KMS-11 (cell line): ENCODE measurements around the gene TBC1D1.

Experiments used
- H2AFZ ChIP-seq: fragments of 200-600 bp; sonication (generic); 2 replicates; pipeline ENCODE4 v1.6.1; 2016; ENCODE audit warnings: antibody characterized with exemption, mixed run types, low read depth
- H3K27ac ChIP-seq: fragments of 200-600 bp; sonication (generic); 2 replicates; pipeline ENCODE4 v1.6.1; 2016; ENCODE audit warnings: mild to moderate bottlenecking, mixed run types
- H3K27me3 ChIP-seq: fragments of 200-600 bp; sonication (generic); 2 replicates; pipeline ENCODE4 v1.6.1; 2017; ENCODE audit warnings: mild to moderate bottlenecking, low read depth, mixed run types, moderate library complexity; ENCODE audit not compliant: insufficient read depth
- H3K36me3 ChIP-seq: fragments of 200-600 bp; sonication (generic); 2 replicates; pipeline ENCODE4 v1.6.1; 2017; ENCODE audit warnings: mild to moderate bottlenecking, mixed run types; ENCODE audit not compliant: insufficient read depth
- H3K4me1 ChIP-seq: fragments of 200-600 bp; sonication (generic); 2 replicates; pipeline ENCODE4 v1.6.1; 2016; ENCODE audit warnings: mild to moderate bottlenecking, low read depth, mixed run types; ENCODE audit not compliant: poor library complexity, severe bottlenecking
- H3K4me2 ChIP-seq: fragments of 200-600 bp; sonication (generic); 2 replicates; pipeline ENCODE4 v1.7.0; 2016; ENCODE audit warnings: mild to moderate bottlenecking, mixed run types
- H3K4me3 ChIP-seq: fragments of 200-600 bp; sonication (generic); IDR thresholded peaks from 2 replicates; pipeline ENCODE4 v1.6.1; 2017; ENCODE audit warnings: low read depth, low read length, mixed read lengths; ENCODE audit not compliant: insufficient read depth
- H3K79me2 ChIP-seq: fragments of 200-600 bp; sonication (generic); 2 replicates; pipeline ENCODE4 v1.6.1; 2016; ENCODE audit warnings: low read depth, mixed run types; ENCODE audit not compliant: insufficient read depth
- H3K9ac ChIP-seq: fragments of 200-600 bp; sonication (generic); 2 replicates; pipeline ENCODE4 v1.6.1; 2016; ENCODE audit warnings: mild to moderate bottlenecking, mixed run types
- H4K20me1 ChIP-seq: fragments of 200-600 bp; sonication (generic); 2 replicates; pipeline ENCODE4 v1.6.1; 2016; ENCODE audit warnings: mild to moderate bottlenecking, mixed run types; ENCODE audit not compliant: insufficient read depth
- TF ChIP-seq, protein P1 (sequence below): fragments of 200-600 bp; sonication (generic); conservative IDR thresholded peaks from 2 replicates; pipeline ENCODE4 v1.6.1; 2017; ENCODE audit warnings: low read depth, mild to moderate bottlenecking, antibody characterized with exemption, low read length, moderate library complexity, mixed read lengths

TBC1D1 gene

GRCh38 chr4:37903901-37904300, 13.0 kb downstream of the TBC1D1 start:
- Histone ChIP-seq H3K27ac (no peak overlapping the region), H3K4me3 (no peak overlapping the region), H3K4me1 (no peaks in the 10 kb centered on the region), H3K79me2 (no peaks in the 10 kb centered on the region), H2AFZ (no peak overlapping the region), H3K27me3 (no peaks in the 10 kb centered on the region), H3K4me2 (no peak overlapping the region), H4K20me1 (no peaks in the 10 kb centered on the region), H3K9ac (no peak overlapping the region), H3K36me3 (no peaks in the 10 kb centered on the region)
- TF ChIP-seq, protein P1, sequence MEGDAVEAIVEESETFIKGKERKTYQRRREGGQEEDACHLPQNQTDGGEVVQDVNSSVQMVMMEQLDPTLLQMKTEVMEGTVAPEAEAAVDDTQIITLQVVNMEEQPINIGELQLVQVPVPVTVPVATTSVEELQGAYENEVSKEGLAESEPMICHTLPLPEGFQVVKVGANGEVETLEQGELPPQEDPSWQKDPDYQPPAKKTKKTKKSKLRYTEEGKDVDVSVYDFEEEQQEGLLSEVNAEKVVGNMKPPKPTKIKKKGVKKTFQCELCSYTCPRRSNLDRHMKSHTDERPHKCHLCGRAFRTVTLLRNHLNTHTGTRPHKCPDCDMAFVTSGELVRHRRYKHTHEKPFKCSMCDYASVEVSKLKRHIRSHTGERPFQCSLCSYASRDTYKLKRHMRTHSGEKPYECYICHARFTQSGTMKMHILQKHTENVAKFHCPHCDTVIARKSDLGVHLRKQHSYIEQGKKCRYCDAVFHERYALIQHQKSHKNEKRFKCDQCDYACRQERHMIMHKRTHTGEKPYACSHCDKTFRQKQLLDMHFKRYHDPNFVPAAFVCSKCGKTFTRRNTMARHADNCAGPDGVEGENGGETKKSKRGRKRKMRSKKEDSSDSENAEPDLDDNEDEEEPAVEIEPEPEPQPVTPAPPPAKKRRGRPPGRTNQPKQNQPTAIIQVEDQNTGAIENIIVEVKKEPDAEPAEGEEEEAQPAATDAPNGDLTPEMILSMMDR, result no peak

DNA sequence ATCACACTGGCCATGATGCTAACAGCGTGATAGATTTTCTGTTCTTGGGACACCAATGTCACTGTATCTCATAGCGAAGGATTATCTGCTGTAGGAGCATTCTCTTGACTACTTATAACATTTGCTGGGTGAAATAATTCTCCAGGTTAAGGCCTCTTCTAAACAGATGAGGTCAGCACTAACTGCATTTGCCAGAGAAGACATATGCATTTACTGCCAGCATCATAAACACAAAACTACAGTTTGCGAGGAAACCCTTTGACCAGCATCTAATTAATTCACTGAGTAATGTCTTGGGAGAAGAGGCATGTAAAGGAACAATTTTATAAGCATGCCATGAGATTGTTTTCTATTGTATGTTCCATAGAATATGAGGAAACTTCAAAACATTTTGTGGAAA, 13.9 kb downstream of the TBC1D1 start:
- Histone ChIP-seq H3K4me2 (no peak overlapping the region), H2AFZ (no peak overlapping the region), H3K27ac (no peak overlapping the region), H3K27me3 (no peaks in the 10 kb centered on the region), H3K4me1 (no peaks in the 10 kb centered on the region), H3K36me3 (no peaks in the 10 kb centered on the region), H4K20me1 (no peaks in the 10 kb centered on the region), H3K4me3 (no peak overlapping the region), H3K79me2 (no peaks in the 10 kb centered on the region), H3K9ac (no peak overlapping the region)
- TF ChIP-seq, protein P1, result no peak

GRCh38 chr4:37905533-37906169, 14.8 kb downstream of the TBC1D1 start:
- H4K20me1 ChIP-seq, result no peaks in the 10 kb centered on the region
- TF ChIP-seq, protein P1, result no peak
- H3K36me3 ChIP-seq, result no peaks in the 10 kb centered on the region
- H3K4me1 ChIP-seq, result no peaks in the 10 kb centered on the region
- no peak overlapping the region for H3K27ac ChIP-seq
- no peaks in the 10 kb centered on the region for H3K79me2 ChIP-seq
- H3K9ac ChIP-seq, result no peak overlapping the region
- no peak overlapping the region for H3K4me3 ChIP-seq
- no peak overlapping the region for H2AFZ ChIP-seq
- no peaks in the 10 kb centered on the region for H3K27me3 ChIP-seq
- no peak overlapping the region for H3K4me2 ChIP-seq

DNA sequence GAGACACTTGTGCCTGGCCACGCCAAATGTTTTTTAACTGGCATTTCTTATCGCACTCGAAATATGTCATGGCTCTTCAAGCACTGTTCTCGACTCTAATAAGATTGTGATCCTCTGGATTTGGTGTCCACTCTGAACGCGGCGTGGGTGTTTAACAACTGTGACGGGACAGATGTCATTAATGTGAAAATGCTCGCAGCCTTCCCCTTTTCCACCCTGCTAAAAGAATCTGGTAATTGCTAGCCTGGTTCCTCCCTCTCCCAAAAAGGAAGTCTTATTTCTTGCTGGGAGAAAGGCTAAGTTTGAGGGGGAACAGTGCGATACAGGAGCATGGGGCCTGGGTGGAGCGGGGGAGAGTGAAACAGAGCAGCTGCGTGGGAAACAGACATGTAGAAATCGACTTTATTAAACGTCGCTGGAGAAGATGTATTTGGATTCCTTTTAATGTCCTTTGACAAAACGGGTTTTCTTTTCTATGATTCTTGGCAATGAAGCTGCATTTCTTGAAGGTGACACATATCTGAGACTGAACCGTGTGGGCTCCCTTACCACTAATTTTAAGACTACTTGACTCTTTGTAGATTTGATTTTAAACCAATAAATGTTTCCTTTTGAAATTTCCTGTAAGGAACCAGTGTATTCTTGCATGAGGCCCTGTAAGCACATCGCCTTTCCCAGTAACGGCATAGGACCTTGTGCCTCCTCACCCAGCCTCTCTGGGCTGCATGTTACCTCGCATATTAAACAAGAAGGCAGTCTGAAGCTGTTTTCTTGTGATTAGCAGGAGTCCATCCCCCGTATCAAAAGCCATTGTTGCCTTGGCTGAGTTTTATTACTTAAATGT, 17.8 kb downstream of the TBC1D1 start:
- Histone ChIP-seq H3K9ac (no peak overlapping the region), H3K27ac (no peak overlapping the region), H3K4me3 (no peak overlapping the region), H4K20me1 (no peaks in the 10 kb centered on the region), H3K27me3 (no peaks in the 10 kb centered on the region), H3K36me3 (no peaks in the 10 kb centered on the region), H2AFZ (no peak overlapping the region), H3K79me2 (no peaks in the 10 kb centered on the region), H3K4me1 (no peaks in the 10 kb centered on the region), H3K4me2 (no peak overlapping the region)
- TF ChIP-seq, protein P1, result no peak
